IMR-90 (cell line): ENCODE results near the gene POMT2. TPM values are rescaled to one million over a fixed set of nuclear protein-coding genes. Genes with fewer than 3 reads are reported as not detected.

ENCODE experiments used
- ATAC-seq: fragments of 200-7000 bp; cut with Tn5 transposase; 2 replicates; pipeline ENCODE4 v1.9.1; 2020; ENCODE audit warnings: low read depth, mild to moderate bottlenecking, moderate library complexity
- BruUV-seq: library from RNA; stranded (reverse); fragments of 400-500 nt; replicated peaks from 2 replicates; lab custom pipeline; 2021; lab: Mats Ljungman, UMichigan
- CTCF ChIA-PET: fragments of 300-600 bp; formaldehyde crosslinking; extraction: SDS; loops from one replicate; lab custom pipeline; 2021; ENCODE audit warnings: antibody characterized with exemption; lab: Yijun Ruan, JAX
- POLR2A ChIA-PET: fragments of 300-600 bp; sonication (Branson Sonifier 250); formaldehyde crosslinking; loops from one replicate; lab custom pipeline; 2022; ENCODE audit warnings: antibody characterized with exemption; ENCODE audit not compliant: unreplicated experiment; lab: Charles Lee
- DNase-seq: peaks from one replicate; pipeline ENCODE4 v3.0.0; 2013
- H2AFZ ChIP-seq: replicated peaks from 2 replicates; pipeline ENCODE3; 2013; ENCODE audit warnings: low read length, mild to moderate bottlenecking; ENCODE audit not compliant: poor library complexity
- H2AK5ac ChIP-seq: 2 replicates; pipeline ENCODE4 v1.6.1; 2013; ENCODE audit warnings: low read depth, low read length, inconsistent platforms
- H2AK9ac ChIP-seq: replicated peaks from 2 replicates; pipeline ENCODE3; 2013; ENCODE audit warnings: mild to moderate bottlenecking, low read depth, low read length, moderate library complexity; ENCODE audit not compliant: poor library complexity
- H2BK120ac ChIP-seq: 2 replicates; pipeline ENCODE4 v1.6.1; 2013; ENCODE audit warnings: low read depth, low read length, inconsistent platforms
- H2BK15ac ChIP-seq: 3 replicates; pipeline ENCODE4 v1.6.1; 2013; ENCODE audit warnings: low read depth, low read length, inconsistent platforms
- H2BK20ac ChIP-seq: 2 replicates; pipeline ENCODE4 v1.6.1; 2013; ENCODE audit warnings: low read depth, mild to moderate bottlenecking, inconsistent platforms, low read length, moderate library complexity
- H2BK5ac ChIP-seq: 2 replicates; pipeline ENCODE4 v1.6.1; 2013; ENCODE audit warnings: mild to moderate bottlenecking, low read depth, low read length, inconsistent platforms; ENCODE audit not compliant: poor library complexity, severe bottlenecking
- H3K14ac ChIP-seq: replicated peaks from 2 replicates; pipeline ENCODE4 v1.6.1; 2013; ENCODE audit warnings: low read depth, low read length, inconsistent platforms
- H3K18ac ChIP-seq: 2 replicates; pipeline ENCODE4 v1.6.1; 2013; ENCODE audit warnings: low read depth, low read length, control low read depth
- H3K23ac ChIP-seq: 2 replicates; pipeline ENCODE4 v1.6.1; 2013; ENCODE audit warnings: low read depth, low read length, inconsistent platforms
- H3K27ac ChIP-seq: 2 replicates; pipeline ENCODE4 v1.5.1; 2013; ENCODE audit warnings: mild to moderate bottlenecking, control low read depth, low read length; ENCODE audit not compliant: insufficient read depth
- H3K27me3 ChIP-seq: 2 replicates; pipeline ENCODE4 v1.6.1; 2013; ENCODE audit warnings: low read length; ENCODE audit not compliant: control insufficient read depth, insufficient read depth
- H3K36me3 ChIP-seq: 2 replicates; pipeline ENCODE4 v1.6.1; 2013; ENCODE audit warnings: low read length, mixed read lengths; ENCODE audit not compliant: control insufficient read depth, insufficient read depth
- H3K4ac ChIP-seq: 2 replicates; pipeline ENCODE4 v1.6.1; 2013; ENCODE audit warnings: low read depth, low read length, inconsistent platforms
- H3K4me1 ChIP-seq: 2 replicates; pipeline ENCODE4 v1.6.1; 2013; ENCODE audit warnings: low read length, mixed read lengths; ENCODE audit not compliant: control insufficient read depth, insufficient read depth
- H3K4me2 ChIP-seq: 2 replicates; pipeline ENCODE4 v1.6.1; 2013; ENCODE audit warnings: low read depth, mild to moderate bottlenecking, control low read depth, low read length, moderate library complexity
- H3K4me3 ChIP-seq: 2 replicates; pipeline ENCODE4 v1.5.1; 2013; ENCODE audit warnings: low read depth, mild to moderate bottlenecking, control low read depth, low read length, moderate library complexity; ENCODE audit not compliant: insufficient read depth
- H3K56ac ChIP-seq: 2 replicates; pipeline ENCODE4 v1.6.1; 2013; ENCODE audit warnings: low read length, inconsistent platforms; ENCODE audit not compliant: insufficient read depth; ENCODE audit errors: extremely low read depth
- H3K79me1 ChIP-seq, 2 experiments: 2 replicates each; pipeline ENCODE4 v1.6.1; 2013; ENCODE audit warnings: low read length in 2 of 2, inconsistent platforms in 1 of 2, low read depth in 1 of 2
- H3K9ac ChIP-seq: 2 replicates; pipeline ENCODE4 v1.6.1; 2013; ENCODE audit warnings: low read depth, low read length, control low read depth
- H3K9me1 ChIP-seq: 2 replicates; pipeline ENCODE4 v1.6.1; 2013; ENCODE audit warnings: low read length, inconsistent platforms; ENCODE audit not compliant: insufficient read depth
- H3K9me3 ChIP-seq: 2 replicates; pipeline ENCODE4 v1.6.1; 2013; ENCODE audit warnings: low read length; ENCODE audit not compliant: control insufficient read depth, insufficient read depth
- H4K20me1 ChIP-seq: 2 replicates; pipeline ENCODE4 v1.6.1; 2013; ENCODE audit warnings: low read length, inconsistent platforms; ENCODE audit not compliant: insufficient read depth
- H4K5ac ChIP-seq: 2 replicates; pipeline ENCODE4 v1.6.1; 2013; ENCODE audit warnings: mild to moderate bottlenecking, low read depth, low read length, control low read depth
- H4K8ac ChIP-seq, 2 experiments: 2 replicates each; pipeline ENCODE4 v1.6.1; 2013; ENCODE audit warnings: low read depth in 2 of 2, low read length in 2 of 2, control low read depth in 1 of 2, inconsistent platforms in 1 of 2
- H4K91ac ChIP-seq: 2 replicates; pipeline ENCODE4 v1.6.1; 2013; ENCODE audit warnings: low read depth, low read length, inconsistent platforms; ENCODE audit not compliant: insufficient read depth
- BHLHE40 ChIP-seq: fragments of 150-350 bp; IDR thresholded peaks from 2 replicates; pipeline ENCODE4 v1.6.1; 2016; ENCODE audit warnings: mild to moderate bottlenecking, low read depth, low read length
- CEBPB ChIP-seq: IDR thresholded peaks from 2 replicates; pipeline ENCODE4 v1.6.1; 2012; ENCODE audit warnings: low read depth, low read length, improper control_type of control experiment
- CHD1 ChIP-seq: IDR thresholded peaks from 2 replicates; pipeline ENCODE4 v1.6.1; 2012; ENCODE audit warnings: low read depth, low read length, improper control_type of control experiment
- CTCF ChIP-seq: conservative IDR thresholded peaks from 2 replicates; pipeline ENCODE4 v1.5.1; 2012; ENCODE audit warnings: mild to moderate bottlenecking, low read depth, low read length, improper control_type of control experiment
- ELK1 ChIP-seq: fragments of 150-350 bp; IDR thresholded peaks from 2 replicates; pipeline ENCODE4 v1.6.1; 2016; ENCODE audit warnings: low read depth, mild to moderate bottlenecking, low read length, moderate library complexity, borderline replicate concordance
- FOS ChIP-seq: fragments of 150-350 bp; IDR thresholded peaks from 2 replicates; pipeline ENCODE4 v1.6.1; 2016; ENCODE audit warnings: low read depth, low read length
- MAFK ChIP-seq: IDR thresholded peaks from 2 replicates; pipeline ENCODE4 v1.6.1; 2012; ENCODE audit warnings: low read depth, low read length, improper control_type of control experiment
- MAZ ChIP-seq: IDR thresholded peaks from 2 replicates; pipeline ENCODE4 v1.6.1; 2012; ENCODE audit warnings: low read depth, mild to moderate bottlenecking, low read length, improper control_type of control experiment, moderate library complexity, borderline replicate concordance
- MXI1 ChIP-seq: IDR thresholded peaks from 2 replicates; pipeline ENCODE4 v1.6.1; 2012; ENCODE audit warnings: low read depth, mild to moderate bottlenecking, low read length, moderate library complexity, borderline replicate concordance
- NFE2L2 ChIP-seq: fragments of 150-350 bp; IDR thresholded peaks from 2 replicates; pipeline ENCODE4 v1.6.1; 2016; ENCODE audit warnings: low read depth, mild to moderate bottlenecking, low read length
- POLR2A ChIP-seq: IDR thresholded peaks from 2 replicates; pipeline ENCODE4 v1.6.1; 2012; ENCODE audit warnings: mild to moderate bottlenecking, low read depth, low read length
- RAD21 ChIP-seq: IDR thresholded peaks from 2 replicates; pipeline ENCODE4 v1.6.1; 2012; ENCODE audit warnings: low read length, improper control_type of control experiment
- RCOR1 ChIP-seq: IDR thresholded peaks from 2 replicates; pipeline ENCODE4 v1.6.1; 2012; ENCODE audit warnings: mild to moderate bottlenecking, low read length, improper control_type of control experiment; ENCODE audit not compliant: insufficient replicate concordance
- RFX5 ChIP-seq: IDR thresholded peaks from 2 replicates; pipeline ENCODE4 v1.8.0; 2012; ENCODE audit warnings: low read depth, mild to moderate bottlenecking, low read length, moderate library complexity
- SMC3 ChIP-seq: fragments of 150-350 bp; IDR thresholded peaks from 2 replicates; pipeline ENCODE4 v1.6.1; 2016; ENCODE audit warnings: low read depth, mild to moderate bottlenecking, antibody characterized with exemption, low read length, moderate library complexity
- WGBS, 2 experiments: methylation state at CpG; one replicate each; pipeline versions ENCODE4 v1.1.5 to v1.1.7; 2013; ENCODE audit warnings: missing lambda C conversion rate in 2 of 2; ENCODE audit not compliant: insufficient read length in 1 of 2; ENCODE audit errors: extremely low coverage in 2 of 2; 5-methylcytosine and 5-hydroxymethylcytosine counted together
- dilution Hi-C: fragments of 300-500 bp; cut with HindIII; formaldehyde crosslinking; loops from one replicate; pipeline ENCODE4 v1.14.3; 2018; ENCODE audit warnings: low sequenced_read_pairs; ENCODE audit not compliant: unreplicated experiment
- in situ Hi-C: fragments of 300-500 bp; cut with MboI; formaldehyde crosslinking; loops from 3 replicates; pipeline ENCODE4 v1.14.3; 2019; ENCODE audit warnings: low sequenced_read_pairs, inconsistent platforms, mixed read lengths
- intact Hi-C: fragments of 100-400 bp; cut with micrococcal nuclease; formaldehyde crosslinking; loops from 2 replicates; pipeline ENCODE4 v1.10.0; 2022
- polyA plus RNA-seq, 3 experiments: library from polyadenylated mRNA; depleted of rRNA; stranded (reverse); fragments of >200 nt; gene quantifications; 2 replicates each; pipeline ENCODE4 v1.2.3, GENCODE V29; 2012; ENCODE audit warnings: low replicate concordance in 1 of 3
- total RNA-seq: library from RNA; depleted of rRNA; stranded (reverse); fragments of >200 nt; gene quantifications from 2 replicates; pipeline ENCODE4 v1.2.3, GENCODE V29; 2012
- TF ChIP-seq, protein P1 (sequence below): fragments of 150-350 bp; IDR thresholded peaks from 2 replicates; pipeline ENCODE4 v1.6.1; 2017; ENCODE audit warnings: mild to moderate bottlenecking, antibody characterized with exemption, low read length, low read depth

POMT2 gene
- total and polyA plus RNA-seq, 2 of the 4 experiments (the other 2 are of a cell fraction), result 6.5 to 13.0 TPM

DNA sequence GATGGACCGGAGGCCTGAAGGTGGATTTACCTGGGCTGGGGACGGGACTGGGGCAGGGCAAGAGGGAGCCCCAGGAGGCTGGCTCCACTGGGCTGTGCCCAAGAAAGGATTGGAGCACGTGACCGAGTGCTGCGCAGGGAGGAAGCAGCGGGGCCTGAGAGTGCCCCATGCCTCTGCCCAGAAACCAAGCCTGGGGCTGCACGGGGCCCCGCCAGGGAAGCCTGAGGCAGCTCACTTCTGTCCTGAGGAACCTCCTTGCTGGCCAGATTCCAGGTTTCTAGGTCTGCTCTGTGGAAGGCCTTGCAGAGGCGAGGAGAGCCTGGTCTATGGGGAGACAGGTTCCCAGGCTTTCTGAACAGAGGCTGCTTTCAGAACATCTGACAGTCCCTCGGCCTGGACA lies 60.1 kb downstream of the POMT2 start:
- Histone ChIP-seq H3K4me2 (no peak overlapping the region), H4K5ac (no peak overlapping the region), H3K36me3 (no peaks in the 10 kb centered on the region), H3K18ac (no peak overlapping the region), H2BK5ac (no peak overlapping the region), H2BK20ac (no peak overlapping the region), H3K4me1 (no peaks in the 10 kb centered on the region), H2AK5ac (no peak overlapping the region), H3K56ac (no peak overlapping the region), H3K27ac (no peak overlapping the region), H2BK120ac (no peak overlapping the region), H3K4me3 (no peak overlapping the region), H3K9me1 (0 out of 2 replicates have a peak, but pooled peaks cover 3% of the 10 kb centered on the region), H2BK15ac (no peak overlapping the region), H4K91ac (no peak overlapping the region), H3K23ac (no peak overlapping the region), H3K9me3 (no peaks in the 10 kb centered on the region), H3K9ac (no peak overlapping the region), H3K79me1 (no peaks in the 10 kb centered on the region), H4K8ac (no peak overlapping the region), H3K27me3 (peaks cover 36% of the 10 kb centered on the region), H2AK9ac (no peak overlapping the region), H3K14ac (no peak overlapping the region), H4K20me1 (no peaks in the 10 kb centered on the region; the same call in 1 of the 2 replicates), H3K4ac (no peak overlapping the region), H2AFZ (no peak overlapping the region)
- in situ Hi-C loops, result no loop called here
- no peak for ATAC-seq
- WGBS, 2 experiments, result no CpG with 5 or more reads among the region's 10 CpGs
- POLR2A ChIA-PET, result no interaction called here
- DNase-seq, result no peak
- TF ChIP-seq SMC3, result no peak
- TF ChIP-seq RCOR1, result no peak
- TF ChIP-seq MAFK, result no peak
- no peak for TF ChIP-seq ELK1
- TF ChIP-seq, protein P1, sequence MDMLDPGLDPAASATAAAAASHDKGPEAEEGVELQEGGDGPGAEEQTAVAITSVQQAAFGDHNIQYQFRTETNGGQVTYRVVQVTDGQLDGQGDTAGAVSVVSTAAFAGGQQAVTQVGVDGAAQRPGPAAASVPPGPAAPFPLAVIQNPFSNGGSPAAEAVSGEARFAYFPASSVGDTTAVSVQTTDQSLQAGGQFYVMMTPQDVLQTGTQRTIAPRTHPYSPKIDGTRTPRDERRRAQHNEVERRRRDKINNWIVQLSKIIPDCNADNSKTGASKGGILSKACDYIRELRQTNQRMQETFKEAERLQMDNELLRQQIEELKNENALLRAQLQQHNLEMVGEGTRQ, result no peak
- no peak for TF ChIP-seq POLR2A
- no peak for TF ChIP-seq CTCF
- TF ChIP-seq BHLHE40, result no peak
- no peak for TF ChIP-seq CHD1
- TF ChIP-seq NFE2L2, result no peak
- no peak for TF ChIP-seq RAD21
- no peak for TF ChIP-seq CEBPB
- TF ChIP-seq MAZ, result no peak
- TF ChIP-seq FOS, result no peak
- TF ChIP-seq RFX5, result no peak
- no peak for TF ChIP-seq MXI1
- CTCF ChIA-PET, result no interaction called here
- intact Hi-C loops, result no loop called here
- no TSS peak for BruUV-seq
- dilution Hi-C loops, result no loop called here
